HL-60 (cell line): Measurements from ENCODE around the gene POLR1G.
A peak's percentile ranks its signal among the peaks of the same experiment; 100 is the strongest.

Experiments
- DNase-seq, 2 experiments: peaks; one replicate each; pipeline ENCODE4 v3.0.0-alpha.2; 2010 to 2020; ENCODE audit warnings: low read depth in 1 of 2, low spot score in 1 of 2
- H3K27ac ChIP-seq: fragments of 250-450 bp; sonication (Bioruptor Pico); replicated peaks from 2 replicates; pipeline ENCODE4 v1.5.1; 2020; ENCODE audit warnings: mild to moderate bottlenecking, moderate library complexity
- H3K27me3 ChIP-seq: fragments of 250-450 bp; sonication (Bioruptor Pico); 2 replicates; pipeline ENCODE4 v1.5.1; 2021; ENCODE audit warnings: mild to moderate bottlenecking, moderate library complexity; ENCODE audit not compliant: insufficient read depth, poor library complexity, severe bottlenecking
- H3K4me3 ChIP-seq: replicated peaks from 2 replicates; pipeline ENCODE4 v1.5.1; 2011; ENCODE audit warnings: mild to moderate bottlenecking, control low read depth, low read length; ENCODE audit not compliant: insufficient read depth
- CTCF ChIP-seq: IDR thresholded peaks from one replicate; pipeline ENCODE4 v1.5.1; 2011; ENCODE audit warnings: low read length, control low read depth, inconsistent platforms; ENCODE audit not compliant: insufficient read depth
- GABPA ChIP-seq: IDR thresholded peaks from 2 replicates; pipeline ENCODE4 v1.6.1; 2012; ENCODE audit warnings: low read depth
- POLR2AphosphoS5 ChIP-seq: IDR thresholded peaks from 2 replicates; pipeline ENCODE4 v1.6.1; 2012; ENCODE audit warnings: low read depth
- REST ChIP-seq: IDR thresholded peaks from 2 replicates; pipeline ENCODE4 v1.6.1; 2012; ENCODE audit warnings: low read depth; ENCODE audit not compliant: insufficient replicate concordance
- SPI1 ChIP-seq: IDR thresholded peaks from 2 replicates; pipeline ENCODE4 v1.6.1; 2012; ENCODE audit warnings: low read depth, mild to moderate bottlenecking, borderline replicate concordance

Gene POLR1G

GRCh38 chr19:45439190-45439568 lies 32.7 kb downstream of the POLR1G start:
- Histone ChIP-seq H3K27ac (no peak overlapping the region), H3K27me3 (no peaks in the 10 kb centered on the region), H3K4me3 (peak overlapping the region; percentile 38)
- TF ChIP-seq SPI1 = peak; percentile 30; the same call in 1 of the 2 replicates
- no peak for TF ChIP-seq POLR2AphosphoS5
- TF ChIP-seq REST = no peak
- TF ChIP-seq CTCF = no peak
- no peak for DNase-seq

GRCh38 chr19:45439569-45440258 lies 33.3 kb downstream of the POLR1G start:
- TF ChIP-seq CTCF = peak; percentile 77
- peak; percentile 53; the same call in 1 of the 2 replicates for TF ChIP-seq GABPA
- TF ChIP-seq SPI1 = no peak
- Histone ChIP-seq H3K27me3 (no peaks in the 10 kb centered on the region), H3K4me3 (peak overlapping the region; percentile 38), H3K27ac (peak overlapping the region; percentile 37; the same call in 1 of the 2 replicates)
- DNase-seq = peak; percentile 69 to 73

GRCh38 chr19:45440259-45440638 lies 33.8 kb downstream of the POLR1G start:
- DNase-seq = no peak
- no peaks in the 10 kb centered on the region for H3K27me3 ChIP-seq
- peak overlapping the region; percentile 38 for H3K4me3 ChIP-seq
- no peak overlapping the region for H3K27ac ChIP-seq
- no peak for TF ChIP-seq CTCF
- no peak for TF ChIP-seq REST
- TF ChIP-seq GABPA = no peak
- TF ChIP-seq POLR2AphosphoS5 = no peak
- TF ChIP-seq SPI1 = no peak
